Esophagus muscularis mucosa (tissue), 4 donors: Measurements from ENCODE around the gene RAD51B. TPM values are rescaled to one million over a fixed set of nuclear protein-coding genes. Genes with fewer than 3 reads are reported as not detected.

Experiments used
- DNase-seq: peaks from one replicate; pipeline ENCODE4 v3.0.0-alpha.2; 2017; ENCODE audit errors: extremely low spot score
- H3K27ac ChIP-seq, 4 donors: fragments of 200-600 bp; sonication (generic); replicated peaks in 1 of 4; 1 replicate in 3 of 4; 2 replicates in 1 of 4; pipeline ENCODE4 v1.5.1; 2016 to 2019; ENCODE audit warnings: mild to moderate bottlenecking in 1 of 4
- H3K27me3 ChIP-seq, 4 donors: fragments of 200-600 bp; sonication (generic); one replicate each; pipeline versions ENCODE4 v1.5.1 to v1.6.0; 2016 to 2019
- H3K36me3 ChIP-seq, 4 donors: fragments of 200-600 bp; sonication (generic); one replicate each; pipeline ENCODE4 v1.5.1; 2016 to 2019
- H3K4me1 ChIP-seq, 4 donors: fragments of 200-600 bp; sonication (generic); one replicate each; pipeline ENCODE4 v1.5.1; 2016 to 2019
- H3K4me3 ChIP-seq, 4 donors: fragments of 200-600 bp; sonication (generic); 1 replicate in 2 of 4; 2 replicates in 2 of 4; pipeline ENCODE4 v1.5.1; 2016 to 2019; ENCODE audit warnings: mild to moderate bottlenecking in 4 of 4, moderate library complexity in 1 of 4
- H3K9me3 ChIP-seq, 4 donors: fragments of 200-600 bp; sonication (generic); 1 replicate in 3 of 4; 2 replicates in 1 of 4; pipeline ENCODE4 v1.5.1; 2016 to 2019
- CTCF ChIP-seq, 3 experiments: fragments of 200-600 bp in 2 of 3; fragments of 450-650 bp in 1 of 3; sonication (generic) in 2 of 3; IDR thresholded peaks; one replicate each; pipeline ENCODE4 v1.5.1; 2017 to 2019; ENCODE audit warnings: antibody characterized with exemption in 3 of 3, mild to moderate bottlenecking in 2 of 3, moderate library complexity in 1 of 3
- EP300 ChIP-seq: sonication (generic); formaldehyde crosslinking; IDR thresholded peaks from one replicate; pipeline ENCODE4 v1.6.1; 2017; ENCODE audit warnings: antibody characterized with exemption
- POLR2A ChIP-seq: fragments of 450-650 bp; IDR thresholded peaks from one replicate; pipeline ENCODE4 v1.6.1; 2017; ENCODE audit warnings: antibody characterized with exemption, moderate library complexity, mild to moderate bottlenecking, low read depth
- POLR2AphosphoS5 ChIP-seq, 2 donors: sonication (generic); formaldehyde crosslinking; IDR thresholded peaks; one replicate each; pipeline ENCODE4 v1.6.1; 2017; ENCODE audit warnings: antibody characterized with exemption in 2 of 2
- WGBS: methylation state at CpG from one replicate; pipeline ENCODE4 v1.1.5; 2018; 5-methylcytosine and 5-hydroxymethylcytosine counted together
- intact Hi-C: fragments of 100-400 bp; cut with DNase I; formaldehyde crosslinking; loops from one replicate; pipeline ENCODE4 v1.15.1; 2023
- total RNA-seq, 4 donors: library from RNA; depleted of rRNA; stranded (reverse); fragments of >200 nt; gene quantifications; one replicate each; pipeline versions ENCODE4 v1.1.0 to v1.2.1, GENCODE V29; 2016

The RAD51B gene
- total RNA-seq, 4 donors from 2014 or later: 2.8 to 11.1 (median 5.1) TPM

- H3K27ac ChIP-seq: no peak overlapping the region
- no peaks in the 10 kb centered on the region for H3K36me3 ChIP-seq
- H3K9me3 ChIP-seq: peaks cover 0 to 1% (median 0%) of the 10 kb centered on the region in 4 donors
- peaks cover 0 to 5% (median 0%) of the 10 kb centered on the region in 4 donors for H3K4me1 ChIP-seq
- intact Hi-C loops: loop anchor here (10.0 kb wide), 1 partner anchor 190 kb away; no protein-coding TSS in a partner anchor
- no peak for TF ChIP-seq CTCF (IDR thresholded peaks at IDR 0.05)
- TF ChIP-seq POLR2AphosphoS5 (IDR thresholded peaks at IDR 0.05): no peak
- no peak for TF ChIP-seq EP300
- TF ChIP-seq POLR2A: no peak
- no peak overlapping the region for H3K4me3 ChIP-seq
- H3K27me3 ChIP-seq: no peaks in the 10 kb centered on the region
- DNase-seq: no peak
Measured at GRCh38 chr14:67955261-67955660, 135.7 kb downstream of the RAD51B start.

GRCh38 chr14:67957946-67958345 is 138.4 kb downstream of the RAD51B start:
- Histone ChIP-seq H3K4me1 (peaks cover 0 to 10% (median 3%) of the 10 kb centered on the region in 4 donors), H3K27me3 (no peaks in the 10 kb centered on the region), H3K27ac (peak overlapping the region in 1 of 4 donors; percentile 24), H3K36me3 (no peaks in the 10 kb centered on the region), H3K9me3 (no peaks in the 10 kb centered on the region), H3K4me3 (no peak overlapping the region)
- no peak for DNase-seq
- no peak for TF ChIP-seq CTCF (IDR thresholded peaks at IDR 0.05)
- no peak for TF ChIP-seq EP300
- TF ChIP-seq POLR2AphosphoS5 (IDR thresholded peaks at IDR 0.05): no peak
- no peak for TF ChIP-seq POLR2A
- intact Hi-C loops: loop anchor here (10.0 kb wide), 1 partner anchor 187 kb away; no protein-coding TSS in a partner anchor
- WGBS: 59% methylated on average over 3 of the region's 3 CpGs

- no peak overlapping the region for H3K27ac ChIP-seq
- H3K4me3 ChIP-seq: no peak overlapping the region
- no peaks in the 10 kb centered on the region for H3K9me3 ChIP-seq
- peaks cover 0 to 33% (median 25%) of the 10 kb centered on the region in 4 donors for H3K4me1 ChIP-seq
- no peak for TF ChIP-seq POLR2A
- no peak for TF ChIP-seq POLR2AphosphoS5 (IDR thresholded peaks at IDR 0.05)
- no peak for TF ChIP-seq CTCF (IDR thresholded peaks at IDR 0.05)
- TF ChIP-seq EP300: no peak
- 96% methylated on average over 2 of the region's 2 CpGs for WGBS
- intact Hi-C loops: no loop called here
- no peaks in the 10 kb centered on the region for H3K36me3 ChIP-seq
- no peak for DNase-seq
- no peaks in the 10 kb centered on the region for H3K27me3 ChIP-seq
Measured at GRCh38 chr14:67961676-67962075, 142.1 kb downstream of the RAD51B start.

GRCh38 chr14:67962215-67962644 is 142.7 kb downstream of the RAD51B start:
- TF ChIP-seq POLR2AphosphoS5 (IDR thresholded peaks at IDR 0.05) (no peak), CTCF (IDR thresholded peaks at IDR 0.05) (no peak), POLR2A (no peak), EP300 (no peak)
- H3K4me3 ChIP-seq: no peak overlapping the region
- intact Hi-C loops: no loop called here
- WGBS: 61% methylated on average over 2 of the region's 2 CpGs
- H3K4me1 ChIP-seq: peaks cover 0 to 33% (median 25%) of the 10 kb centered on the region in 4 donors
- no peaks in the 10 kb centered on the region for H3K36me3 ChIP-seq
- no peak for DNase-seq
- H3K9me3 ChIP-seq: no peaks in the 10 kb centered on the region
- H3K27me3 ChIP-seq: no peaks in the 10 kb centered on the region
- peak overlapping the region in 3 of 4 donors; percentile 8 to 57 (median 46) for H3K27ac ChIP-seq

GRCh38 chr14:67963545-67963944 is 144.0 kb downstream of the RAD51B start:
- H3K27me3 ChIP-seq: no peaks in the 10 kb centered on the region
- no peaks in the 10 kb centered on the region for H3K36me3 ChIP-seq
- intact Hi-C loops: no loop called here
- 18% methylated on average over 2 of the region's 2 CpGs for WGBS
- H3K4me3 ChIP-seq: peak overlapping the region in 3 of 4 donors; percentile 11 to 24 (median 14)
- TF ChIP-seq POLR2A (no peak), CTCF (IDR thresholded peaks at IDR 0.05) (no peak), EP300 (no peak), POLR2AphosphoS5 (IDR thresholded peaks at IDR 0.05) (no peak)
- peak overlapping the region; percentile 42 to 63 (median 50) for H3K27ac ChIP-seq
- no peak for DNase-seq
- H3K4me1 ChIP-seq: peaks cover 0 to 33% (median 25%) of the 10 kb centered on the region in 4 donors
- H3K9me3 ChIP-seq: no peaks in the 10 kb centered on the region
